GM18909 (cell line): ENCODE measurements around the gene GPR132.
"Not testable (repeated sequence)": the region's sequence is repeated elsewhere in the genome, so short reads cannot be mapped to it uniquely, and the experiment has no call there.

Experiments used
- ATAC-seq: cut with Tn5 transposase; IDR thresholded peaks from one replicate; pipeline ENCODE4 v1.9.1; 2021; ENCODE audit warnings: mild to moderate bottlenecking; ENCODE audit not compliant: unreplicated experiment, poor library complexity

GPR132 gene

GRCh38 chr14:105047283-105048016 is 17.8 kb downstream of the GPR132 start:
- ATAC-seq = no peak

GRCh38 chr14:105046891-105047282 is 18.3 kb downstream of the GPR132 start:
- no peak for ATAC-seq

- peak; percentile 67 for ATAC-seq
Observed at GRCh38 chr14:105045710-105046326, 19.4 kb downstream of the GPR132 start.

GRCh38 chr14:105043641-105044040 is 21.6 kb downstream of the GPR132 start:
- ATAC-seq = no peak

GRCh38 chr14:105042813-105043212 is 22.4 kb downstream of the GPR132 start:
- no peak for ATAC-seq

GRCh38 chr14:105041841-105042765 is 23.1 kb downstream of the GPR132 start:
- no peak for ATAC-seq

GRCh38 chr14:105039458-105040205 is 25.6 kb downstream of the GPR132 start:
- no peak for ATAC-seq

- ATAC-seq = not testable (repeated sequence)
Observed at GRCh38 chr14:105035616-105036015, 29.6 kb downstream of the GPR132 start.

GRCh38 chr14:105034315-105035039 is 30.8 kb downstream of the GPR132 start:
- ATAC-seq = no peak

- not testable (repeated sequence) for ATAC-seq
Observed at GRCh38 chr14:105033412-105033900, 31.8 kb downstream of the GPR132 start.

GRCh38 chr14:105032451-105032901 is 32.8 kb downstream of the GPR132 start:
- ATAC-seq = not testable (repeated sequence)

GRCh38 chr14:105030836-105031396 is 34.3 kb downstream of the GPR132 start:
- ATAC-seq = no peak

GRCh38 chr14:105030194-105030593 is 35.0 kb downstream of the GPR132 start:
- no peak for ATAC-seq

- ATAC-seq = no peak
Observed at GRCh38 chr14:105029402-105029801, 35.8 kb downstream of the GPR132 start.

- ATAC-seq = no peak
Observed at GRCh38 chr14:105028251-105028927, 36.8 kb downstream of the GPR132 start.

GRCh38 chr14:105027718-105028117 is 37.5 kb downstream of the GPR132 start:
- ATAC-seq = not testable (repeated sequence)

GRCh38 chr14:105026802-105027563 is 38.2 kb downstream of the GPR132 start:
- ATAC-seq = no peak
